ENCODE data around the gene OTULIN. TPM values are rescaled to one million over a fixed set of nuclear protein-coding genes. Genes with fewer than 3 reads are reported as not detected.

Gene OTULIN
- total RNA-seq, 1 experiment from 2014 or later, result 31.0 TPM

DNA sequence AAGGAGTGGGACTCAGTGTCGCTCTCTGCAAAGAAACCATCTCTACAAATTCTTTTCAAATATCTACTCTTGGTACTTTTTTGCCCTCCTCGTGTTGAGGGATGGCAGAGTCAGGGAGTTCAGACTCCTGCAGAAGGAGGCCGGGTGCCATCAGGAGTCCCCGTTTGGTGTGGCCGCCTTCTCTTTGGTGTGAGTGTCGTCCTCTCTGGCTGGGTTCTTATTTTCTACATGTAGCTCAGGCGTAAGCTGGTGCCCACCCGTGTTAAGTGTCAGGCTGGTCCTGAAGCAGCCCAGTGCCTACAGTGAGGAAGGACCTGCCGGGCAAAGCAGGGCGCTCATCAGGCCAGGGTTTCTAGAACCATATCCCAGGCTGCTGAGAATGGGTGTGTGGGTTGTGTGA lies 37.0 kb downstream of the OTULIN start:
- DNase-seq, result no peak
- peaks cover 27% of the 10 kb centered on the region for H3K79me2 ChIP-seq (ENCODE audit: low read length)
- H3K4me2 ChIP-seq (ENCODE audit: low read depth, low read length, poor library complexity, severe bottlenecking), result no peak overlapping the region
- H3K9ac ChIP-seq (ENCODE audit: low read length), result no peak overlapping the region
- no peaks in the 10 kb centered on the region for H3K4me1 ChIP-seq (ENCODE audit: low read length)
- no peak overlapping the region for H2AFZ ChIP-seq (ENCODE audit: low read length)
- no peaks in the 10 kb centered on the region for H3K27me3 ChIP-seq (ENCODE audit: low read length)
- H3K27ac ChIP-seq (ENCODE audit: low read length), result no peak overlapping the region
- H4K20me1 ChIP-seq (ENCODE audit: insufficient read depth, low read depth, low read length), result 0 out of 2 replicates have a peak, but pooled peaks cover 4% of the 10 kb centered on the region
- H3K4me3 ChIP-seq (ENCODE audit: low read length), result no peak overlapping the region
- peaks cover 41% of the 10 kb centered on the region for H3K36me3 ChIP-seq (ENCODE audit: insufficient read depth, low read length)
- no peaks in the 10 kb centered on the region for H3K9me2 ChIP-seq (replicated peaks; ENCODE audit: insufficient read depth, low read length)
- H3K9me3 ChIP-seq (ENCODE audit: low read length), result no peaks in the 10 kb centered on the region

DNA sequence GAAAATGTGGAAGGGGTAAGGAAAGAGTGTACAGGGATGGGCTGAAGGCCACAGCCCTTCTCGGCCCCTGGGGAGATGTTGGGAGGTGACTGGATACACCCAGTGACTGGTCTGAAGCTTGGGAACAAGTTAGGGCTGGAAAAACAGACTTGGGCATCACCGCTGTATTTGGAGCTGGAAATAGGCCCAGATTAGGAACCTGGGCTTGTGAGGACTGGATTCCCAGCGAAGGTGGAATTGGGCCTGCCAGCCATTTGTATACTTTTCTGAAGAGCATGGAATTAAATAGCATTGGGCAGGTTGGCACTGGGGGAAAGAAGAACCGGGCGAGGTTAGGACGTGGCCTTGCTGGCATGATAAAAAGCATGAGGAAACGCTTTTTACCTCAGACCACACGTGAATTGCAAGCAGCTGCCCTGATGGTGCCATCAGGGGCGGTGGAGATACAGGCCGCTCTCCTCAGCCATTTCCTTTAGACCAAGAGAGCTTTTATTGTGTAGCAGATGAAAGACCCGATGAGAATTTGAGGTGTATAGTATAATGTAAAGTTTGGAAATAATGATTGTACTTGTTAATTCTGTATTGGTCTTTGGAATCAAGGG lies 37.8 kb downstream of the OTULIN start:
- H3K9me2 ChIP-seq (replicated peaks; ENCODE audit: insufficient read depth, low read length), result no peaks in the 10 kb centered on the region
- H3K4me2 ChIP-seq (ENCODE audit: low read depth, low read length, poor library complexity, severe bottlenecking), result no peak overlapping the region
- H4K20me1 ChIP-seq (ENCODE audit: insufficient read depth, low read depth, low read length), result 0 out of 2 replicates have a peak, but pooled peaks cover 4% of the 10 kb centered on the region
- H2AFZ ChIP-seq (ENCODE audit: low read length), result no peak overlapping the region
- no peak overlapping the region for H3K4me3 ChIP-seq (ENCODE audit: low read length)
- H3K9me3 ChIP-seq (ENCODE audit: low read length), result no peaks in the 10 kb centered on the region
- no peaks in the 10 kb centered on the region for H3K27me3 ChIP-seq (ENCODE audit: low read length)
- peaks cover 27% of the 10 kb centered on the region for H3K79me2 ChIP-seq (ENCODE audit: low read length)
- no peak overlapping the region for H3K27ac ChIP-seq (ENCODE audit: low read length)
- H3K36me3 ChIP-seq (ENCODE audit: insufficient read depth, low read length), result peaks cover 40% of the 10 kb centered on the region
- no peak for DNase-seq
- H3K4me1 ChIP-seq (ENCODE audit: low read length), result no peaks in the 10 kb centered on the region
- H3K9ac ChIP-seq (ENCODE audit: low read length), result no peak overlapping the region

DNA sequence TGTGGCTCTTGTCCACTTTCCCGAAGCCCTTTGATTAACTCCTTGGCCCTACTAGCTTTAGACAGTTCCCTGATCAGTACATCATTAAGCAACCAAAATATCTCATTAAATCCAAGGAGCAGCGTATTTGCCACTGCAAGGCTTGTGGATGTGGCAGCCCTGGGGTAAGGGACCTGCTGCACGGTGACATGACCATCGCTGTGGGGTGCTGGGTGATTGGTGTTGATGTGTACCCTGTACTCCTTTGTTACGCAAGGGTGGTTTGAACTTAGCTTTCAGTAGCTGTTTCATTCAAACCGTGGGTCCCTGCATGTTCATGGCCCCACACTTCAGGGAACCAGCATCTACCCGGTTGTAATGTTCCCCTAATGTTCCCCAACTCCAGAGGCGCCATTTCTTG lies 41.0 kb downstream of the OTULIN start:
- no peaks in the 10 kb centered on the region for H3K27me3 ChIP-seq (ENCODE audit: low read length)
- H3K4me3 ChIP-seq (ENCODE audit: low read length), result no peak overlapping the region
- H3K79me2 ChIP-seq (ENCODE audit: low read length), result peaks cover 12% of the 10 kb centered on the region; the same call in 1 of the 2 replicates
- H3K27ac ChIP-seq (ENCODE audit: low read length), result no peak overlapping the region
- H3K4me2 ChIP-seq (ENCODE audit: low read depth, low read length, poor library complexity, severe bottlenecking), result no peak overlapping the region
- peaks cover 39% of the 10 kb centered on the region for H3K36me3 ChIP-seq (ENCODE audit: insufficient read depth, low read length)
- 0 out of 2 replicates have a peak, but pooled peaks cover 4% of the 10 kb centered on the region for H4K20me1 ChIP-seq (ENCODE audit: insufficient read depth, low read depth, low read length)
- no peaks in the 10 kb centered on the region for H3K9me3 ChIP-seq (ENCODE audit: low read length)
- no peaks in the 10 kb centered on the region for H3K9me2 ChIP-seq (replicated peaks; ENCODE audit: insufficient read depth, low read length)
- H3K9ac ChIP-seq (ENCODE audit: low read length), result no peak overlapping the region
- no peak overlapping the region for H2AFZ ChIP-seq (ENCODE audit: low read length)
- H3K4me1 ChIP-seq (ENCODE audit: low read length), result no peaks in the 10 kb centered on the region
- DNase-seq, result no peak

DNA sequence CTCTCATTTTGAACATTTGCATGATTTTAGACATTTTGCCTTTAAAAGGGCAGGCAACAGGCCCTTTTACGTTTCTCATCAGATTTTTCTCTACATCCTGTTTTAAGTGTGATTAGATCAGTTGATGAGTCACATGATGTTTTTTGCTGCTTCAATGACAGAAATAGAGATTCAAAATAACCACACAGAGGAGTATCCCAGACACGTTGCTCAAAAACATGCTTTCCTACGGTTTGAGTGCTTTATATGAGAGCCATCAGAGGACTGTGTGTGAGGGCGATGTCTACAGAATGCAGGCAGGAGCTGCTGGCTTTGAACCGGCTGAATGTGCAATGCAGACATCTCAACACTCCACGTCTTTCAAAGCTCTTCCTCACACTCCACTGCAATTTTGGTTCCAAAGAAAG lies 42.1 kb downstream of the OTULIN start:
- Histone ChIP-seq H3K27ac (ENCODE audit: low read length) (no peak overlapping the region), H3K9me2 (replicated peaks; ENCODE audit: insufficient read depth, low read length) (no peaks in the 10 kb centered on the region), H4K20me1 (ENCODE audit: insufficient read depth, low read depth, low read length) (0 out of 2 replicates have a peak, but pooled peaks cover 4% of the 10 kb centered on the region), H3K4me3 (ENCODE audit: low read length) (no peak overlapping the region), H3K27me3 (ENCODE audit: low read length) (no peaks in the 10 kb centered on the region), H3K9ac (ENCODE audit: low read length) (no peak overlapping the region), H3K9me3 (ENCODE audit: low read length) (no peaks in the 10 kb centered on the region), H3K4me1 (ENCODE audit: low read length) (no peaks in the 10 kb centered on the region), H3K79me2 (ENCODE audit: low read length) (0 out of 2 replicates have a peak, but pooled peaks cover 12% of the 10 kb centered on the region), H3K36me3 (ENCODE audit: insufficient read depth, low read length) (peaks cover 37% of the 10 kb centered on the region), H3K4me2 (ENCODE audit: low read depth, low read length, poor library complexity, severe bottlenecking) (no peak overlapping the region), H2AFZ (ENCODE audit: low read length) (no peak overlapping the region)
- DNase-seq, result no peak

DNA sequence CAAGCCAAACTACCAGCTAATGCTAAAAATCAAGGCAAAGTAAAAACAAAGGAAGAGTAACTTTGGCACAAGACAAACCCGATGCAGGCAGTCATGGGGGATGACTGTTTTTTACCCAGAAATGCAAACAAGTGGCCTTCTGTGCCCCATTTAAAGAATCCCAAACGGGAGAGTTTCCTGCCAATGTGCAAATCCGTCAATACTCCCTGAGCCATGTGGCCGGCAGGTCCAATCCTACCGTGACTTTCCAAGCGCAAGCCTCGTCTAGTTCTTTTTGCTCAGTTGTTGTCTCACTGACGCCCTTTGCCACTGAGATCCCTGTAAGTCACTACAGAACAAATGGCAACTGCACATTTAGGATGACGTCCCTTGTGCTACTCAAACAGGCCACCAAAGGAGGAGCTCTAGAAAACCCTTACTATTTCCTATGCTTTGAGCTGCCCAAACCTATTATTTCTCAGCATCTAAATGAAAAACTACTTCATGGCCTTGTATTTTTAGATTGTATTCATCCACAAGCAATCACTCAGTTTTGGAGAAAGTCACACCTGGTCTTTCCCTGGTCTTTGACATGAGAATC lies 43.4 kb downstream of the OTULIN start:
- Histone ChIP-seq H4K20me1 (ENCODE audit: insufficient read depth, low read depth, low read length) (0 out of 2 replicates have a peak, but pooled peaks cover 4% of the 10 kb centered on the region), H3K9me3 (ENCODE audit: low read length) (no peaks in the 10 kb centered on the region), H3K27ac (ENCODE audit: low read length) (no peak overlapping the region), H3K4me3 (ENCODE audit: low read length) (no peak overlapping the region), H3K27me3 (ENCODE audit: low read length) (no peaks in the 10 kb centered on the region), H3K36me3 (ENCODE audit: insufficient read depth, low read length) (peaks cover 32% of the 10 kb centered on the region), H3K79me2 (ENCODE audit: low read length) (0 out of 2 replicates have a peak, but pooled peaks cover 5% of the 10 kb centered on the region), H3K9me2 (replicated peaks; ENCODE audit: insufficient read depth, low read length) (no peaks in the 10 kb centered on the region), H3K9ac (ENCODE audit: low read length) (no peak overlapping the region), H3K4me2 (ENCODE audit: low read depth, low read length, poor library complexity, severe bottlenecking) (no peak overlapping the region), H2AFZ (ENCODE audit: low read length) (no peak overlapping the region), H3K4me1 (ENCODE audit: low read length) (no peaks in the 10 kb centered on the region)
- DNase-seq, result no peak

DNA sequence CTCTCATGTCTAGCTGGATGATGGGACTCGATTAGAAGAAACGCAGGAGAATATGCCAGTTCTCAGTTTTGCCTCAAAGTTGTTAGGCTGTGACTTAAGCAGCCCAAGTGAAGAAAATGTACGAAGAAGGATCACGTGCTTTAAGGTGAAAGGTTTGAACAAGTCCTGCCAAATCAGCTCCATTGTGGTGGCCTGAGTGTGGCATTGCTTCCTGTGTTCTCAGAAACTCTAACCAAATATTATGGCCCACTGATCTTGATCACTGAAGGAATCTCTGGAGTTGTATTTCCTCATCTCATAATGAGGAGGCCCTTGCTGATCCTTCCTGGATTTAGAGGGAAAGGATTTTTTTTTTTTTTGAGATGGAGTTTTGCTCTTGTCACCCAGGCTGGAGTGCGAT lies 44.0 kb downstream of the OTULIN start:
- Histone ChIP-seq H3K36me3 (ENCODE audit: insufficient read depth, low read length) (peaks cover 32% of the 10 kb centered on the region), H3K79me2 (ENCODE audit: low read length) (0 out of 2 replicates have a peak, but pooled peaks cover 5% of the 10 kb centered on the region), H3K4me3 (ENCODE audit: low read length) (no peak overlapping the region), H3K4me1 (ENCODE audit: low read length) (no peaks in the 10 kb centered on the region), H3K9me2 (replicated peaks; ENCODE audit: insufficient read depth, low read length) (no peaks in the 10 kb centered on the region), H3K27ac (ENCODE audit: low read length) (no peak overlapping the region), H3K9me3 (ENCODE audit: low read length) (no peaks in the 10 kb centered on the region), H2AFZ (ENCODE audit: low read length) (no peak overlapping the region), H3K4me2 (ENCODE audit: low read depth, low read length, poor library complexity, severe bottlenecking) (no peak overlapping the region), H3K27me3 (ENCODE audit: low read length) (no peaks in the 10 kb centered on the region), H4K20me1 (ENCODE audit: insufficient read depth, low read depth, low read length) (0 out of 2 replicates have a peak, but pooled peaks cover 4% of the 10 kb centered on the region), H3K9ac (ENCODE audit: low read length) (no peak overlapping the region)
- no peak for DNase-seq

DNA sequence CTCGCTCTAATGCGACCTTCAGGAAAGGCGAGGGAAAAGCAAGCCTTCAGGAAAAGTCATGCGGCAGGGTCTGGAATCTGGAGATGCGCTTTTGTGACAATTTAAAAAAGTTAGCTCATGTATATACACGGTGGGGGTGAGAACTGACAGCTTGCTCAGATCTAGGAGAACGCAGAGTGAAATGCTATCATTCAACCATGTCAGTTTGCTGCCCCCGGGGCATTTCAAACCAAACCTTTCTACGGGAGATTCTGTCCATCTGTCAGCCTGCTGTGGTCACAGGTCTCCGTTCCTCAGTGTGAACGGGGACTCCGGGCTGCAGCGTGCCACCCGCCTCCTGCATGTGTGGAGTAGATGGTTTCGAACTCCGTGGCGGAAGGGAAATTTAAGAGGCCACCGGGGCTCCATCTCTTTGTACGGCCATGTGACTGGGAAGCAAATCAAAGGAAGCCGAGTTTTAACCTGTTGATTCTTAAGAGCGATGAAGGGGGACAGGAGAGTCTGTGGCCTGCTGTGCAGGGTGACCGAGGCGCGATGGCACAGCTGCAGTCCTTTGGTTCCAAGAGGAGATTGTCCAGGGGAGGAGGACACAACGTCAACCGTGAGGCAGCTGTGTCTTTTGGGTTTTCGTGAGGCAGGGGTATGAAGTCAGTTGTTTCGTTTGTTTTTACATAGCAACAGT lies 45.9 kb downstream of the OTULIN start:
- H4K20me1 ChIP-seq (ENCODE audit: insufficient read depth, low read depth, low read length), result 0 out of 2 replicates have a peak, but pooled peaks cover under 1% of the 10 kb centered on the region
- DNase-seq, result no peak
- H3K9me3 ChIP-seq (ENCODE audit: low read length), result no peaks in the 10 kb centered on the region
- H3K36me3 ChIP-seq (ENCODE audit: insufficient read depth, low read length), result peaks cover 24% of the 10 kb centered on the region; the same call in 1 of the 2 replicates
- H3K4me3 ChIP-seq (ENCODE audit: low read length), result no peak overlapping the region
- no peak overlapping the region for H3K9ac ChIP-seq (ENCODE audit: low read length)
- H2AFZ ChIP-seq (ENCODE audit: low read length), result no peak overlapping the region
- H3K27me3 ChIP-seq (ENCODE audit: low read length), result no peaks in the 10 kb centered on the region
- no peaks in the 10 kb centered on the region for H3K4me1 ChIP-seq (ENCODE audit: low read length)
- H3K9me2 ChIP-seq (replicated peaks; ENCODE audit: insufficient read depth, low read length), result no peaks in the 10 kb centered on the region
- H3K4me2 ChIP-seq (ENCODE audit: low read depth, low read length, poor library complexity, severe bottlenecking), result no peak overlapping the region
- 0 out of 2 replicates have a peak, but pooled peaks cover under 1% of the 10 kb centered on the region for H3K79me2 ChIP-seq (ENCODE audit: low read length)
- no peak overlapping the region for H3K27ac ChIP-seq (ENCODE audit: low read length)

DNA sequence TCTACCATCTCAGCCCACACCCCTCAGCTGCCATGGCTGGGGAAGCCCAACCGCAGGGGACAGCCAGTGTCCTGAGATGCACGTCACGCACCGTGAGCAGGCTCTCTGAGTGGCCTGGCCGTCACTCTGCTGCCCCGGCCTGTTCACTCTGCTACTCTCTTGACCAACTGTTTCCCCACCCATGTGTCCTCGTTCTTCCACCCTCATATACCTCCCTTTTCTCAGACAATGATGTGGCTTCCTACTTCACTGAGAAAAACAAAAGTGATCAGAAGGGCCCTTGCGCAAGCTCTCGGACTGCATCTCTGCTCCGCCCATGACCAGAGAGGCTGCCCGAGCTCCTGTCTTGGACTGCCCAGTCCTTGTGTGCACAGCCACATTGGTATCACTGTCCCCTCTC lies 47.6 kb downstream of the OTULIN start:
- Histone ChIP-seq H3K36me3 (ENCODE audit: insufficient read depth, low read length) (peaks cover 10% of the 10 kb centered on the region; the same call in 1 of the 2 replicates), H3K4me2 (ENCODE audit: low read depth, low read length, poor library complexity, severe bottlenecking) (no peak overlapping the region), H4K20me1 (ENCODE audit: insufficient read depth, low read depth, low read length) (no peaks in the 10 kb centered on the region)

More for the DNA sequence above, 47.6 kb downstream of the OTULIN start:
- Histone ChIP-seq H3K27me3 (ENCODE audit: low read length) (no peaks in the 10 kb centered on the region), H3K9me2 (replicated peaks; ENCODE audit: insufficient read depth, low read length) (no peaks in the 10 kb centered on the region), H3K27ac (ENCODE audit: low read length) (no peak overlapping the region), H3K4me3 (ENCODE audit: low read length) (no peak overlapping the region), H3K9ac (ENCODE audit: low read length) (no peak overlapping the region), H2AFZ (ENCODE audit: low read length) (no peak overlapping the region), H3K79me2 (ENCODE audit: low read length) (no peaks in the 10 kb centered on the region), H3K9me3 (ENCODE audit: low read length) (no peaks in the 10 kb centered on the region), H3K4me1 (ENCODE audit: low read length) (no peaks in the 10 kb centered on the region)
- no peak for DNase-seq
